OCI-LY7 (cell line): ENCODE results near the gene ANKRD27. TPM values are rescaled to one million over a fixed set of nuclear protein-coding genes. Genes with fewer than 3 reads are reported as not detected.

Experiments
- BruUV-seq: library from RNA; stranded (reverse); fragments of 400-500 nt; replicated peaks from 2 replicates; lab custom pipeline; 2021; lab: Mats Ljungman, UMichigan
- CTCF ChIA-PET: fragments of 300-600 bp; sonication (Branson Sonifier 250); formaldehyde crosslinking; loops from one replicate; lab custom pipeline; 2022; ENCODE audit warnings: antibody characterized with exemption; ENCODE audit not compliant: unreplicated experiment; lab: Charles Lee
- POLR2A ChIA-PET: fragments of 300-600 bp; sonication (Branson Sonifier 250); formaldehyde crosslinking; loops from one replicate; lab custom pipeline; 2022; ENCODE audit warnings: antibody characterized with exemption; lab: Charles Lee
- DNase-seq: peaks from one replicate; pipeline ENCODE4 v3.0.0-alpha.2; 2015; ENCODE audit warnings: low spot score
- H2AFZ ChIP-seq: fragments of 200-600 bp; sonication (generic), shearing (Covaris generic); 2 replicates; pipeline ENCODE4 v1.6.1; 2014; ENCODE audit warnings: mild to moderate bottlenecking, antibody characterized with exemption, low read length, moderate library complexity
- H3K27ac ChIP-seq: fragments of 200-600 bp; sonication (generic); 2 replicates; pipeline ENCODE4 v1.5.1; 2014; ENCODE audit warnings: mixed run types, low read depth, mild to moderate bottlenecking, moderate library complexity, low read length, inconsistent platforms; ENCODE audit not compliant: poor library complexity, severe bottlenecking
- H3K36me3 ChIP-seq: fragments of 200-600 bp; sonication (generic); 2 replicates; pipeline ENCODE4 v1.6.1; 2014; ENCODE audit warnings: mild to moderate bottlenecking, antibody characterized with exemption, low read length, moderate library complexity, mixed read lengths; ENCODE audit not compliant: insufficient read depth
- H3K4me1 ChIP-seq: fragments of 200-600 bp; sonication (generic); 2 replicates; pipeline ENCODE4 v1.5.1; 2014; ENCODE audit warnings: mild to moderate bottlenecking, low read length; ENCODE audit not compliant: insufficient read depth, poor library complexity, severe bottlenecking
- H3K4me2 ChIP-seq: fragments of 200-600 bp; sonication (generic); 2 replicates; pipeline ENCODE4 v1.6.1; 2014; ENCODE audit warnings: mild to moderate bottlenecking, low read length
- H3K4me3 ChIP-seq: fragments of 200-600 bp; sonication (generic); 2 replicates; pipeline ENCODE4 v1.5.1; 2014; ENCODE audit warnings: mild to moderate bottlenecking, low read depth, low read length; ENCODE audit not compliant: poor library complexity, severe bottlenecking
- H3K79me2 ChIP-seq: fragments of 200-600 bp; sonication (generic); 2 replicates; pipeline ENCODE4 v1.6.1; 2016; ENCODE audit warnings: low read depth, mild to moderate bottlenecking, low read length, moderate library complexity, mixed read lengths; ENCODE audit not compliant: insufficient read depth
- H3K9me2 ChIP-seq: fragments of 200-600 bp; sonication (generic); 2 replicates; pipeline ENCODE4 v1.6.1; 2016; ENCODE audit warnings: mild to moderate bottlenecking, low read length, mixed read lengths; ENCODE audit not compliant: insufficient read depth
- H3K9me3 ChIP-seq: fragments of 200-600 bp; sonication (generic); 2 replicates; pipeline ENCODE4 v1.6.1; 2014; ENCODE audit warnings: mild to moderate bottlenecking, mixed run types, low read length, mixed read lengths
- H4K20me1 ChIP-seq: fragments of 200-600 bp; sonication (generic); 2 replicates; pipeline ENCODE4 v1.6.1; 2014; ENCODE audit warnings: mild to moderate bottlenecking, antibody characterized with exemption, low read length, moderate library complexity, mixed read lengths; ENCODE audit not compliant: insufficient read depth
- EZH2phosphoT487 ChIP-seq: fragments of 200-600 bp; sonication (generic); IDR thresholded peaks from 2 replicates; pipeline ENCODE4 v1.6.1; 2018; ENCODE audit warnings: low read depth, borderline replicate concordance, mild to moderate bottlenecking, mixed run types, antibody characterized with exemption, low read length, moderate library complexity, mixed read lengths
- intact Hi-C: fragments of 100-400 bp; cut with micrococcal nuclease; formaldehyde crosslinking; loops from one replicate; pipeline ENCODE4 v1.10.0; 2022; ENCODE audit not compliant: unreplicated experiment
- total RNA-seq, 2 experiments: library from RNA; depleted of rRNA in 1 of 2; stranded (reverse); fragments of >200 nt in 1 of 2; shearing (Covaris generic) in 1 of 2; gene quantifications; 2 replicates each; pipeline ENCODE4 v1.2.3, GENCODE V29; 2014 to 2022
- TF ChIP-seq, protein P1 (sequence below): fragments of 200-600 bp; sonication (generic); conservative IDR thresholded peaks from 2 replicates; pipeline ENCODE4 v1.5.1; 2014; ENCODE audit warnings: mild to moderate bottlenecking, antibody characterized with exemption, low read length, moderate library complexity, mixed read lengths

The ANKRD27 gene
- total RNA-seq, 2 experiments from 2014 or later = 43.0 to 58.5 TPM

DNA sequence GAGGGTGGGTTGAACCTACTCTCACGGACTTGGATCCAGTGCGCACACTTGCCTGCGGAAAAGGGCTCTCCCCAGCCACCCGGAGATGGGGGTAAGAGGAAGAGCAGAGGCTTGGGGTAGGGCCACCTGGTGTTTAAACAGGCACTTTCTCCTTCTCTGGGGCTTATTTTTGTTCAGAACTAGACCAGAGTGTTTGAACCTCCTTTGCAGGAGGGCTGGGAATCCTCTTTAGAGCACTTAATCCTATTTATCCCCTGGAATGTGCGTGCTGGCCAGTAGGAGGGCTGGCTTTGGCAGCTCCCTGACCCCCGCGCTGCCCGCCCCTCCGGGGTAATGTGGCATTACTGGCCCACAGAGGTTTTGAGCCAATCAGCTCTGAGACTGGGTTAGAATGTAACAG is 2.7 kb upstream of the ANKRD27 start:
- BruUV-seq = no TSS peak
- ChIA-PET POLR2A (no interaction called here), CTCF (no interaction called here)
- H3K9me3 ChIP-seq = no peaks in the 10 kb centered on the region
- H3K79me2 ChIP-seq = peaks cover 20% of the 10 kb centered on the region
- H3K27ac ChIP-seq = no peak overlapping the region
- H3K9me2 ChIP-seq = no peaks in the 10 kb centered on the region
- no peak for TF ChIP-seq EZH2phosphoT487
- TF ChIP-seq, protein P1, sequence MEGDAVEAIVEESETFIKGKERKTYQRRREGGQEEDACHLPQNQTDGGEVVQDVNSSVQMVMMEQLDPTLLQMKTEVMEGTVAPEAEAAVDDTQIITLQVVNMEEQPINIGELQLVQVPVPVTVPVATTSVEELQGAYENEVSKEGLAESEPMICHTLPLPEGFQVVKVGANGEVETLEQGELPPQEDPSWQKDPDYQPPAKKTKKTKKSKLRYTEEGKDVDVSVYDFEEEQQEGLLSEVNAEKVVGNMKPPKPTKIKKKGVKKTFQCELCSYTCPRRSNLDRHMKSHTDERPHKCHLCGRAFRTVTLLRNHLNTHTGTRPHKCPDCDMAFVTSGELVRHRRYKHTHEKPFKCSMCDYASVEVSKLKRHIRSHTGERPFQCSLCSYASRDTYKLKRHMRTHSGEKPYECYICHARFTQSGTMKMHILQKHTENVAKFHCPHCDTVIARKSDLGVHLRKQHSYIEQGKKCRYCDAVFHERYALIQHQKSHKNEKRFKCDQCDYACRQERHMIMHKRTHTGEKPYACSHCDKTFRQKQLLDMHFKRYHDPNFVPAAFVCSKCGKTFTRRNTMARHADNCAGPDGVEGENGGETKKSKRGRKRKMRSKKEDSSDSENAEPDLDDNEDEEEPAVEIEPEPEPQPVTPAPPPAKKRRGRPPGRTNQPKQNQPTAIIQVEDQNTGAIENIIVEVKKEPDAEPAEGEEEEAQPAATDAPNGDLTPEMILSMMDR = peak; percentile 24; the same call in 1 of the 2 replicates
- no peaks in the 10 kb centered on the region for H3K36me3 ChIP-seq
- peaks cover 6% of the 10 kb centered on the region; the same call in 1 of the 2 replicates for H4K20me1 ChIP-seq
- H2AFZ ChIP-seq = no peak overlapping the region
- intact Hi-C loops = loop anchor here (5.0 to 10.0 kb wide), 2 partner anchors 295 to 497 kb away; partner anchors contain the start of genes CEP89 and FAAP24
- H3K4me3 ChIP-seq = no peak overlapping the region
- peaks cover 21% of the 10 kb centered on the region for H3K4me1 ChIP-seq
- H3K4me2 ChIP-seq = no peak overlapping the region
- no peak for DNase-seq

- no peak overlapping the region for H3K4me2 ChIP-seq
- no peaks in the 10 kb centered on the region for H3K36me3 ChIP-seq
- peaks cover 21% of the 10 kb centered on the region for H3K4me1 ChIP-seq
- no peak for DNase-seq
- ChIA-PET POLR2A (no interaction called here), CTCF (no interaction called here)
- no TSS peak for BruUV-seq
- H2AFZ ChIP-seq = no peak overlapping the region
- H3K9me3 ChIP-seq = no peaks in the 10 kb centered on the region
- H4K20me1 ChIP-seq = peaks cover 10% of the 10 kb centered on the region; the same call in 1 of the 2 replicates
- no peak overlapping the region for H3K27ac ChIP-seq
- intact Hi-C loops = loop anchor here (5.0 to 10.0 kb wide), 2 partner anchors 295 to 498 kb away; partner anchors contain the start of genes CEP89 and FAAP24
- no peaks in the 10 kb centered on the region for H3K9me2 ChIP-seq
- H3K4me3 ChIP-seq = no peak overlapping the region
- peaks cover 27% of the 10 kb centered on the region for H3K79me2 ChIP-seq
- TF ChIP-seq, protein P1 = no peak
- TF ChIP-seq EZH2phosphoT487 = no peak
Measured at GRCh38 chr19:32676895-32677359, 1.9 kb upstream of the ANKRD27 start.
